ENCODE results near the gene CNTROB. TPM values are rescaled to one million over a fixed set of nuclear protein-coding genes. Genes with fewer than 3 reads are reported as not detected.

Gene CNTROB
- total and polyA plus RNA-seq, 10 of the 15 experiments (the other 5 are each of a cell fraction or from before 2014, with no cell fraction given) = 2.0 to 36.2 (median 28.2) TPM

Small RNAs within 50 kb of the gene (small RNA-seq; reads per million reads assigned to genes)
- gene SCARNA21 = 0.20 reads per million

Other genes starting within 250 kb of the CNTROB start
Only the 7 nearest of the 20 such genes appear.
- 197 and 248 TPM in 2 replicates for gene NAA38, start 74.6 kb upstream of the CNTROB start, total RNA-seq (2014; rRNA removed)
- 98.5 and 108 TPM in 2 replicates for gene NAA38, start 74.6 kb upstream of the CNTROB start, total RNA-seq (2014; rRNA removed; fragmentation: Illumina TruSeq; extraction: Trizol)
- 112 and 116 TPM in 2 replicates for gene NAA38, start 74.6 kb upstream of the CNTROB start, total RNA-seq (2021)
- gene NAA38, start 74.6 kb upstream of the CNTROB start, polyA plus RNA-seq (2011; rRNA removed) = 28.4 and 82.1 TPM in 2 replicates
- 2.7 and 31.5 TPM in 2 replicates for gene NAA38, start 74.6 kb upstream of the CNTROB start, polyA plus RNA-seq (2014; fragmentation: Illumina TruSeq; extraction: Trizol)
- gene NAA38, start 74.6 kb upstream of the CNTROB start, polyA plus RNA-seq (2014; fragmentation: Nextera tagmentation; extraction: Ambion mirVana) = 100 to 1,000 TPM; 206 to 231 TPM
- 223 and 292 TPM in 2 replicates for gene NAA38, start 74.6 kb upstream of the CNTROB start, polyA plus RNA-seq (2014; rRNA removed)
- gene NAA38, start 74.6 kb upstream of the CNTROB start, polyA plus RNA-seq (2016; fragmentation: Nextera tagmentation; extraction: Ambion mirVana) = 100 to 1,000 TPM; 323 to 337 TPM
- 6.8 and 8.4 TPM in 2 replicates for gene CYB5D1, start 74.2 kb upstream of the CNTROB start, total RNA-seq (2014; rRNA removed)
- 5.8 and 6.6 TPM in 2 replicates for gene CYB5D1, start 74.2 kb upstream of the CNTROB start, total RNA-seq (2014; rRNA removed; fragmentation: Illumina TruSeq; extraction: Trizol)
- 7.7 and 7.9 TPM in 2 replicates for gene CYB5D1, start 74.2 kb upstream of the CNTROB start, total RNA-seq (2021)
- 6.1 and 7.3 TPM in 2 replicates for gene CYB5D1, start 74.2 kb upstream of the CNTROB start, polyA plus RNA-seq (2011; rRNA removed)
- gene CYB5D1, start 74.2 kb upstream of the CNTROB start, polyA plus RNA-seq (2014; fragmentation: Illumina TruSeq; extraction: Trizol) = 8.7 and 10.7 TPM in 2 replicates
- gene CYB5D1, start 74.2 kb upstream of the CNTROB start, polyA plus RNA-seq (2014; fragmentation: Nextera tagmentation; extraction: Ambion mirVana) = 1 to 10 TPM; 1.6 TPM
- gene CYB5D1, start 74.2 kb upstream of the CNTROB start, polyA plus RNA-seq (2014; rRNA removed) = 6.9 and 8.1 TPM in 2 replicates
- gene CYB5D1, start 74.2 kb upstream of the CNTROB start, polyA plus RNA-seq (2016; fragmentation: Nextera tagmentation; extraction: Ambion mirVana) = 1 to 10 TPM; 4.3 to 5.0 TPM
- 53.9 and 58.8 TPM in 2 replicates for gene CHD3, start 43.4 kb upstream of the CNTROB start, total RNA-seq (2014; rRNA removed)
- 36.8 and 37.4 TPM in 2 replicates for gene CHD3, start 43.4 kb upstream of the CNTROB start, total RNA-seq (2014; rRNA removed; fragmentation: Illumina TruSeq; extraction: Trizol)
- gene CHD3, start 43.4 kb upstream of the CNTROB start, total RNA-seq (2021) = 77.5 and 86.8 TPM in 2 replicates
- 32.2 and 40.8 TPM in 2 replicates for gene CHD3, start 43.4 kb upstream of the CNTROB start, polyA plus RNA-seq (2011; rRNA removed)
- 53.9 and 56.1 TPM in 2 replicates for gene CHD3, start 43.4 kb upstream of the CNTROB start, polyA plus RNA-seq (2014; fragmentation: Illumina TruSeq; extraction: Trizol)
- gene CHD3, start 43.4 kb upstream of the CNTROB start, polyA plus RNA-seq (2014; fragmentation: Nextera tagmentation; extraction: Ambion mirVana) = 1 to 10 TPM; 1.4 to 3.3 TPM
- 55.1 and 69.0 TPM in 2 replicates for gene CHD3, start 43.4 kb upstream of the CNTROB start, polyA plus RNA-seq (2014; rRNA removed)
- 10 to 100 TPM; 13.2 to 14.4 TPM for gene CHD3, start 43.4 kb upstream of the CNTROB start, polyA plus RNA-seq (2016; fragmentation: Nextera tagmentation; extraction: Ambion mirVana)
- gene RNF227, start 15.9 kb upstream of the CNTROB start, total RNA-seq (2014; rRNA removed) = 1.0 and 1.3 TPM in 2 replicates
- 1.0 and 1.3 TPM in 2 replicates for gene RNF227, start 15.9 kb upstream of the CNTROB start, total RNA-seq (2014; rRNA removed; fragmentation: Illumina TruSeq; extraction: Trizol)
- 0.90 and 1.6 TPM in 2 replicates for gene RNF227, start 15.9 kb upstream of the CNTROB start, total RNA-seq (2021)
- gene RNF227, start 15.9 kb upstream of the CNTROB start, polyA plus RNA-seq (2011; rRNA removed) = 2.8 and 3.5 TPM in 2 replicates
- gene RNF227, start 15.9 kb upstream of the CNTROB start, polyA plus RNA-seq (2014; fragmentation: Illumina TruSeq; extraction: Trizol) = 1.1 and 1.5 TPM in 2 replicates
- under 1 TPM; 0.49 to 0.87 TPM for gene RNF227, start 15.9 kb upstream of the CNTROB start, polyA plus RNA-seq (2014; fragmentation: Nextera tagmentation; extraction: Ambion mirVana)
- gene RNF227, start 15.9 kb upstream of the CNTROB start, polyA plus RNA-seq (2014; rRNA removed) = 1.7 and 5.0 TPM in 2 replicates
- 1 to 10 TPM; 1.2 to 2.4 TPM for gene RNF227, start 15.9 kb upstream of the CNTROB start, polyA plus RNA-seq (2016; fragmentation: Nextera tagmentation; extraction: Ambion mirVana)
- 1.9 and 2.3 TPM in 2 replicates for gene KCNAB3, start 2.4 kb upstream of the CNTROB start, total RNA-seq (2014; rRNA removed)
- gene KCNAB3, start 2.4 kb upstream of the CNTROB start, total RNA-seq (2014; rRNA removed; fragmentation: Illumina TruSeq; extraction: Trizol) = 1.2 and 1.6 TPM in 2 replicates
- 3.9 and 7.0 TPM in 2 replicates for gene KCNAB3, start 2.4 kb upstream of the CNTROB start, total RNA-seq (2021)
- 1.6 and 1.9 TPM in 2 replicates for gene KCNAB3, start 2.4 kb upstream of the CNTROB start, polyA plus RNA-seq (2011; rRNA removed)
- gene KCNAB3, start 2.4 kb upstream of the CNTROB start, polyA plus RNA-seq (2014; fragmentation: Illumina TruSeq; extraction: Trizol) = 2.0 and 2.6 TPM in 2 replicates
- under 1 TPM; 0.22 to 0.42 TPM for gene KCNAB3, start 2.4 kb upstream of the CNTROB start, polyA plus RNA-seq (2014; fragmentation: Nextera tagmentation; extraction: Ambion mirVana)
- 6.3 and 7.9 TPM in 2 replicates for gene KCNAB3, start 2.4 kb upstream of the CNTROB start, polyA plus RNA-seq (2014; rRNA removed)
- 1 to 10 TPM; 1.5 to 1.7 TPM for gene KCNAB3, start 2.4 kb upstream of the CNTROB start, polyA plus RNA-seq (2016; fragmentation: Nextera tagmentation; extraction: Ambion mirVana)
- gene TRAPPC1, start 260 bp upstream of the CNTROB start, total RNA-seq (2014; rRNA removed) = 42.3 and 46.4 TPM in 2 replicates
- 28.7 and 31.3 TPM in 2 replicates for gene TRAPPC1, start 260 bp upstream of the CNTROB start, total RNA-seq (2014; rRNA removed; fragmentation: Illumina TruSeq; extraction: Trizol)
- gene TRAPPC1, start 260 bp upstream of the CNTROB start, total RNA-seq (2021) = 173 and 193 TPM in 2 replicates
- gene TRAPPC1, start 260 bp upstream of the CNTROB start, polyA plus RNA-seq (2011; rRNA removed) = 78.6 and 93.1 TPM in 2 replicates
- 197 and 224 TPM in 2 replicates for gene TRAPPC1, start 260 bp upstream of the CNTROB start, polyA plus RNA-seq (2014; fragmentation: Illumina TruSeq; extraction: Trizol)
- 100 to 1,000 TPM in 1 of 2 experiments, 10 to 100 TPM in 1; 95.5 to 113 TPM for gene TRAPPC1, start 260 bp upstream of the CNTROB start, polyA plus RNA-seq (2014; fragmentation: Nextera tagmentation; extraction: Ambion mirVana)
- gene TRAPPC1, start 260 bp upstream of the CNTROB start, polyA plus RNA-seq (2014; rRNA removed) = 156 and 166 TPM in 2 replicates
- gene TRAPPC1, start 260 bp upstream of the CNTROB start, polyA plus RNA-seq (2016; fragmentation: Nextera tagmentation; extraction: Ambion mirVana) = 100 to 1,000 TPM; 298 to 306 TPM
- not detected in 2 replicates for gene GUCY2D, start 70.4 kb downstream of the CNTROB start, total RNA-seq (2014; rRNA removed)
- gene GUCY2D, start 70.4 kb downstream of the CNTROB start, total RNA-seq (2014; rRNA removed; fragmentation: Illumina TruSeq; extraction: Trizol) = not detected in 2 replicates
- not detected in 2 replicates for gene GUCY2D, start 70.4 kb downstream of the CNTROB start, total RNA-seq (2021)
- gene GUCY2D, start 70.4 kb downstream of the CNTROB start, polyA plus RNA-seq (2011; rRNA removed) = not detected in 2 replicates
- not detected in 2 replicates for gene GUCY2D, start 70.4 kb downstream of the CNTROB start, polyA plus RNA-seq (2014; fragmentation: Illumina TruSeq; extraction: Trizol)
- gene GUCY2D, start 70.4 kb downstream of the CNTROB start, polyA plus RNA-seq (2014; fragmentation: Nextera tagmentation; extraction: Ambion mirVana) = not detected
- not detected in 2 replicates for gene GUCY2D, start 70.4 kb downstream of the CNTROB start, polyA plus RNA-seq (2014; rRNA removed)
- gene GUCY2D, start 70.4 kb downstream of the CNTROB start, polyA plus RNA-seq (2016; fragmentation: Nextera tagmentation; extraction: Ambion mirVana) = not detected